ENCODE data around the gene PCDHGA12.

- TF ChIP-seq ATF3 (IDR thresholded peaks at IDR 0.05; ENCODE audit: insufficient read depth, low read depth, low read length), result no peak
- TF ChIP-seq, protein P1, sequence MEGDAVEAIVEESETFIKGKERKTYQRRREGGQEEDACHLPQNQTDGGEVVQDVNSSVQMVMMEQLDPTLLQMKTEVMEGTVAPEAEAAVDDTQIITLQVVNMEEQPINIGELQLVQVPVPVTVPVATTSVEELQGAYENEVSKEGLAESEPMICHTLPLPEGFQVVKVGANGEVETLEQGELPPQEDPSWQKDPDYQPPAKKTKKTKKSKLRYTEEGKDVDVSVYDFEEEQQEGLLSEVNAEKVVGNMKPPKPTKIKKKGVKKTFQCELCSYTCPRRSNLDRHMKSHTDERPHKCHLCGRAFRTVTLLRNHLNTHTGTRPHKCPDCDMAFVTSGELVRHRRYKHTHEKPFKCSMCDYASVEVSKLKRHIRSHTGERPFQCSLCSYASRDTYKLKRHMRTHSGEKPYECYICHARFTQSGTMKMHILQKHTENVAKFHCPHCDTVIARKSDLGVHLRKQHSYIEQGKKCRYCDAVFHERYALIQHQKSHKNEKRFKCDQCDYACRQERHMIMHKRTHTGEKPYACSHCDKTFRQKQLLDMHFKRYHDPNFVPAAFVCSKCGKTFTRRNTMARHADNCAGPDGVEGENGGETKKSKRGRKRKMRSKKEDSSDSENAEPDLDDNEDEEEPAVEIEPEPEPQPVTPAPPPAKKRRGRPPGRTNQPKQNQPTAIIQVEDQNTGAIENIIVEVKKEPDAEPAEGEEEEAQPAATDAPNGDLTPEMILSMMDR (IDR thresholded peaks at IDR 0.05; ENCODE audit: control extremely low read depth in 1 of 3, insufficient read depth in 1 of 3, low read depth in 1 of 3, low read length in 3 of 3), result no peak
These were observed 31.7 kb upstream of the PCDHGA12 start for GRCh38 chr5:141398608-141399007.
